HCT116 (cell line): Measurements from ENCODE around the gene CREB3L1. TPM values are rescaled to one million over a fixed set of nuclear protein-coding genes. Genes with fewer than 3 reads are reported as not detected.

Source experiments
- ATAC-seq: fragments of 200-7000 bp; cut with Tn5 transposase; 2 replicates; pipeline ENCODE4 v1.9.1; 2020; ENCODE audit warnings: mild to moderate bottlenecking, moderate library complexity
- BruUV-seq: library from RNA; stranded (reverse); fragments of 400-500 nt; replicated peaks from 2 replicates; lab custom pipeline; 2021; lab: Mats Ljungman, UMichigan
- CTCF ChIA-PET: fragments of 300-600 bp; sonication (Branson Sonifier 250); formaldehyde crosslinking; loops from one replicate; lab custom pipeline; 2021; ENCODE audit warnings: antibody characterized with exemption; lab: Charles Lee
- POLR2A ChIA-PET: fragments of 300-600, 350-600 bp; sonication (Branson Sonifier 250); formaldehyde crosslinking; loops from one replicate; lab custom pipeline; 2021; ENCODE audit warnings: antibody characterized with exemption; lab: Charles Lee
- RAD21 ChIA-PET, 2 experiments: fragments of 300-600 bp; sonication (Branson Sonifier 250); formaldehyde crosslinking; loops; one replicate each; lab custom pipeline; 2023; ENCODE audit warnings: low total read pairs in 2 of 2; ENCODE audit not compliant: uncharacterized antibody in 2 of 2, unreplicated experiment in 2 of 2, low non-redundant PET in 1 of 2; lab: Charles Lee
- DNase-seq: peaks from one replicate; pipeline ENCODE4 v3.0.0-alpha.2; 2010; ENCODE audit warnings: low read depth, low spot score
- H2AFZ ChIP-seq: fragments of 200-600 bp; shearing (Covaris generic), sonication (generic); 2 replicates; pipeline ENCODE4 v1.6.1; 2017; ENCODE audit warnings: low read depth, mixed run types, mixed read lengths, antibody characterized with exemption, low read length; ENCODE audit not compliant: poor library complexity, severe bottlenecking
- H3K27ac ChIP-seq: 2 replicates; pipeline ENCODE4 v1.5.1; 2012; ENCODE audit warnings: low read depth, low read length
- H3K27me3 ChIP-seq: fragments of 200-600 bp; sonication (generic); 2 replicates; pipeline ENCODE4 v1.6.1; 2016; ENCODE audit warnings: mixed run types, low read length, mixed read lengths; ENCODE audit not compliant: insufficient read depth
- H3K36me3 ChIP-seq, 2 experiments: fragments of 200-500 bp in 1 of 2; fragments of 200-600 bp in 1 of 2; sonication (Bioruptor generic) in 1 of 2; sonication (generic) in 1 of 2; 2 replicates each; pipeline versions ENCODE4 v1.5.1 to v1.6.1; 2014 to 2016; ENCODE audit warnings: low read length in 2 of 2, inconsistent platforms in 1 of 2, mixed read lengths in 1 of 2, mixed run types in 1 of 2; ENCODE audit not compliant: insufficient read depth in 2 of 2, control insufficient read depth in 1 of 2
- H3K4me1 ChIP-seq, 2 experiments: fragments of 200-600 bp in 1 of 2; sonication (generic) in 1 of 2; 2 replicates each; pipeline versions ENCODE4 v1.5.1 to v1.6.1; 2012 to 2017; ENCODE audit warnings: low read length in 2 of 2, inconsistent platforms in 1 of 2, mild to moderate bottlenecking in 1 of 2, mixed read lengths in 1 of 2, mixed run types in 1 of 2, moderate library complexity in 1 of 2; ENCODE audit not compliant: insufficient read depth in 2 of 2, control insufficient read depth in 1 of 2
- H3K4me2 ChIP-seq: fragments of 200-600 bp; sonication (generic); 2 replicates; pipeline ENCODE4 v1.6.1; 2017; ENCODE audit warnings: mixed run types, low read length, mixed read lengths
- H3K4me3 ChIP-seq, 2 experiments: fragments of 200-600 bp in 1 of 2; sonication (generic) in 1 of 2; replicated peaks in 1 of 2; 2 replicates each; pipeline ENCODE4 v1.5.1; 2011 to 2016; ENCODE audit warnings: low read length in 2 of 2, control low read depth in 1 of 2, low read depth in 1 of 2, mild to moderate bottlenecking in 1 of 2, mixed read lengths in 1 of 2, mixed run types in 1 of 2
- H3K79me2 ChIP-seq: fragments of 200-600 bp; sonication (generic); 2 replicates; pipeline ENCODE4 v1.6.1; 2017; ENCODE audit warnings: mild to moderate bottlenecking, mixed run types, low read length, moderate library complexity, mixed read lengths; ENCODE audit not compliant: insufficient read depth
- H3K9ac ChIP-seq: fragments of 200-600 bp; sonication (generic); 2 replicates; pipeline ENCODE4 v1.6.1; 2016; ENCODE audit warnings: low read length, mixed read lengths
- H3K9me2 ChIP-seq: fragments of 200-600 bp; sonication (generic), shearing (Covaris generic); 2 replicates; pipeline ENCODE4 v1.6.1; 2017; ENCODE audit warnings: mixed run types, mild to moderate bottlenecking, moderate library complexity; ENCODE audit not compliant: insufficient read depth
- H3K9me3 ChIP-seq, 2 experiments: fragments of 200-500 bp in 1 of 2; fragments of 200-600 bp in 1 of 2; sonication (Bioruptor generic) in 1 of 2; sonication (generic) in 1 of 2; 2 replicates each; pipeline ENCODE4 v1.6.1; 2014 to 2017; ENCODE audit warnings: low read length in 2 of 2, mixed read lengths in 2 of 2, inconsistent platforms in 1 of 2, low read depth in 1 of 2, mild to moderate bottlenecking in 1 of 2, mixed run types in 1 of 2, moderate library complexity in 1 of 2; ENCODE audit not compliant: control insufficient read depth in 1 of 2, insufficient read depth in 1 of 2
- H4K20me1 ChIP-seq: fragments of 200-600 bp; sonication (generic), shearing (Covaris generic); 2 replicates; pipeline ENCODE4 v1.6.1; 2017; ENCODE audit warnings: mixed run types, mild to moderate bottlenecking, moderate library complexity; ENCODE audit not compliant: insufficient read depth
- CBX3 ChIP-seq: IDR thresholded peaks from 2 replicates; pipeline ENCODE4 v1.6.1; 2012; ENCODE audit warnings: low read depth
- EGR1 ChIP-seq: IDR thresholded peaks from 2 replicates; pipeline ENCODE4 v1.6.1; 2012; ENCODE audit warnings: low read depth
- EZH2 ChIP-seq: fragments of 200-600 bp; sonication (generic); IDR thresholded peaks from 2 replicates; pipeline ENCODE4 v1.6.1; 2017; ENCODE audit warnings: antibody characterized with exemption, mixed run types
- EZH2phosphoT487 ChIP-seq: fragments of 200-600 bp; IDR thresholded peaks from 2 replicates; pipeline ENCODE4 v1.6.1; 2018; ENCODE audit warnings: antibody characterized with exemption, borderline replicate concordance
- FOSL1 ChIP-seq: IDR thresholded peaks from 2 replicates; pipeline ENCODE4 v1.6.1; 2012; ENCODE audit warnings: low read depth
- POLR2A ChIP-seq: IDR thresholded peaks from 2 replicates; pipeline ENCODE4 v1.7.0; 2011; ENCODE audit warnings: borderline replicate concordance; ENCODE audit not compliant: insufficient read depth, insufficient read length; ENCODE audit errors: extremely low read depth
- REST ChIP-seq: IDR thresholded peaks from 2 replicates; pipeline ENCODE4 v1.6.1; 2012; ENCODE audit warnings: low read depth
- SIN3A ChIP-seq: IDR thresholded peaks from 2 replicates; pipeline ENCODE4 v1.6.1; 2012; ENCODE audit warnings: low read depth
- SRF ChIP-seq: IDR thresholded peaks from 2 replicates; pipeline ENCODE4 v1.6.1; 2012; ENCODE audit warnings: low read depth
- TCF7L2 ChIP-seq: IDR thresholded peaks from 2 replicates; pipeline ENCODE4 v1.7.0; 2011; ENCODE audit warnings: borderline replicate concordance, inconsistent platforms; ENCODE audit not compliant: insufficient read depth, insufficient read length; ENCODE audit errors: extremely low read depth
- YY1 ChIP-seq: IDR thresholded peaks from 2 replicates; pipeline ENCODE4 v1.6.1; 2011; ENCODE audit warnings: low read length, low read depth, moderate library complexity, mild to moderate bottlenecking; ENCODE audit not compliant: insufficient replicate concordance; ENCODE audit errors: extremely low read depth
- ZBTB33 ChIP-seq: IDR thresholded peaks from 2 replicates; pipeline ENCODE4 v1.6.1; 2011; ENCODE audit warnings: mild to moderate bottlenecking, low read length, moderate library complexity; ENCODE audit not compliant: insufficient replicate concordance; ENCODE audit errors: extremely low read depth
- intact Hi-C: fragments of 100-400 bp; cut with micrococcal nuclease; formaldehyde crosslinking; loops from 2 replicates; pipeline ENCODE4 v1.10.0; 2022
- total RNA-seq: library from RNA; stranded (reverse); gene quantifications from one replicate; pipeline ENCODE4 v1.2.1, GENCODE V29; 2021; ENCODE audit not compliant: unreplicated experiment

CREB3L1 gene
- total RNA-seq, 1 experiment from 2014 or later = 0.37 TPM

GRCh38 chr11:46360878-46361277 lies 83.4 kb downstream of the CREB3L1 start (continued):
- TF ChIP-seq REST = no peak
- TF ChIP-seq YY1 = no peak
- no peak for TF ChIP-seq CBX3
- no peak for TF ChIP-seq EZH2phosphoT487
- TF ChIP-seq POLR2A = no peak
- TF ChIP-seq TCF7L2 = no peak
- TF ChIP-seq EZH2 = no peak
- TF ChIP-seq FOSL1 = no peak
- no peak for TF ChIP-seq SRF
- no peak for TF ChIP-seq EGR1

- H3K4me3 ChIP-seq = no peak overlapping the region
- CTCF ChIA-PET = interaction anchor here (2.2 to 2.5 kb wide), 2 partner anchors 9 to 22 kb away, joined by 6 to 10 read pairs; no protein-coding TSS in a partner anchor
- peak overlapping the region; percentile 47; the same call in 1 of the 2 replicates for H3K27ac ChIP-seq
- H3K9me3 ChIP-seq = no peaks in the 10 kb centered on the region
- H3K4me2 ChIP-seq = no peak overlapping the region
- H3K9ac ChIP-seq = no peak overlapping the region
- H3K9me2 ChIP-seq = no peaks in the 10 kb centered on the region
- H3K27me3 ChIP-seq = no peaks in the 10 kb centered on the region
- RAD21 ChIA-PET = no interaction called here
- H3K79me2 ChIP-seq = peaks cover 63% of the 10 kb centered on the region
- DNase-seq (no peak), ATAC-seq (no peak)
- peaks cover 20 to 40% of the 10 kb centered on the region in 2 experiments for H3K4me1 ChIP-seq
- BruUV-seq = no TSS peak
- POLR2A ChIA-PET = interaction anchor here (0.8 kb wide), 1 partner anchor 118 kb away, joined by 3 read pairs; no protein-coding TSS in a partner anchor
- intact Hi-C loops = no loop called here
- H4K20me1 ChIP-seq = no peaks in the 10 kb centered on the region
- TF ChIP-seq SIN3A (no peak), FOSL1 (no peak), ZBTB33 (no peak)
- no peak overlapping the region for H2AFZ ChIP-seq
- no peaks in the 10 kb centered on the region for H3K36me3 ChIP-seq
Observed at GRCh38 chr11:46361283-46362155, 84.1 kb downstream of the CREB3L1 start.
